ENCODE results near the gene INF2.

The INF2 gene

GRCh38 chr14:104754213-104754851 is 64.9 kb downstream of the INF2 start:
- no peak for DNase-seq

DNA sequence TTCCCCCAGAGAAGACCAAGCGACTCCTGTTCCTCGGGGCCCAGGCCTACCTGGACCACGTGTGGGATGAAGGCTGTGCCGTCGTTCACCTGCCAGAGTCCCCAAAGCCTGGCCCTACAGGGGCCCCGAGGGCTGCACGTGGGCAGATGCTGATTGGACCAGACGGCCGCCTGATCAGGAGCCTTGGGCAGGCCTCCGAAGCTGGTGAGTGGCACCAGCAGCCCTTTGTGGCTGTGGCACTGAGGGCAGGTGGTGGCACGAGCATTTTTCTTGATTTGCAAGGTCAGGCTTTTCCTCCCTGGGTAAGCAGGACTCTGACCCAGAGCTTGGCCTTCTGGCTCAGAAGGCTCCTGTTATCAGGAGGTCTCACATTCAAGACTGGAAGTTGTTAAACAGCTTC is 66.2 kb downstream of the INF2 start:
- DNase-seq = no peak

- no peak for DNase-seq
These were observed 67.2 kb downstream of the INF2 start for GRCh38 chr14:104756477-104757237.

DNA sequence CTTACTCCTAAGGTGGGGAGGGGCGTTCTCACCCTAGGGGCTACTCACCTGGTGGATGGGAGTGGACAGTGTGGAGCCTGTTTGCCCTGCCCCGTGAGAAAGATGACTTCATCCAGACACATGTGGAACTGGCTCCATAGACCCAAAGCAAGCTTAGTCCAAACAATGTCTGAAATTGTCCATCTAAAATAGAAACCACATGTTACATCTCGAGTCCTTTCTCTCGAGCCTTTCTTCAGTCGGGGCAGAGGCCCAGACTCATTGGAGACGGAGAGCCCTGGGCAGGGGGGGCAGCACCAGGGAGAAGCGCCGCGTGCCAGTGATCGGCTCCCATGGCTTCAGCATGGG is 67.8 kb downstream of the INF2 start:
- no peak for DNase-seq

GRCh38 chr14:104757681-104758392 is 68.4 kb downstream of the INF2 start:
- DNase-seq = no peak

GRCh38 chr14:104758981-104759969 is 69.9 kb downstream of the INF2 start:
- no peak for DNase-seq

- no peak for DNase-seq
These were observed 76.1 kb downstream of the INF2 start for GRCh38 chr14:104765517-104765916.

DNA sequence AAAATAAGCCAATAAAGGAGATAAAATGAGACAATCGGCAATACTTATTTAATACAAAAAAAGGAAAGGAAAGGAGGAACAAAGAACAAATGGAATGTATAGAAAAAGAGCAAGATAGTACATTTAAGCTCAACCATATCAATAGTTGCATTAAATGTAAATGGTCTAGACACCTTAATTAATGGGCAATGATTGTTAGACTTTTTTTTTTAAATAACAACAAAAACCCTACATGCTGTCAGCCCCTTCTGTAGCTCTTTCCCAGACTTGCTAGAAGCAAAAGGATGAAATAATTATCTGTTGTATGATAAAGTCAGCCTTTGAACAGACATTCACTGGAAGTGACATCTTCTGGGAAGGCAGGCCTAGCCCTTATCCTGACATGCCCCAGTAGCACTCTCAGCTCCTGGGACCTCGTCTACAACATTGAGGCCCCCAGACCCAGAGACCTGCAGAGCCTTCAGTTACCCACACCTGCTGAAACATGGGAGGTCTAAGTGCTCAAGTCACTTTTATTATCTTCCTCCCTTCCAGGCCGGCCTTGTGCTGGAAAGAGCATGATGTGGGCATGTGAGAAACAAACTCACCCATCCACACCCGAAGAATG is 76.9 kb downstream of the INF2 start:
- DNase-seq = no peak

DNA sequence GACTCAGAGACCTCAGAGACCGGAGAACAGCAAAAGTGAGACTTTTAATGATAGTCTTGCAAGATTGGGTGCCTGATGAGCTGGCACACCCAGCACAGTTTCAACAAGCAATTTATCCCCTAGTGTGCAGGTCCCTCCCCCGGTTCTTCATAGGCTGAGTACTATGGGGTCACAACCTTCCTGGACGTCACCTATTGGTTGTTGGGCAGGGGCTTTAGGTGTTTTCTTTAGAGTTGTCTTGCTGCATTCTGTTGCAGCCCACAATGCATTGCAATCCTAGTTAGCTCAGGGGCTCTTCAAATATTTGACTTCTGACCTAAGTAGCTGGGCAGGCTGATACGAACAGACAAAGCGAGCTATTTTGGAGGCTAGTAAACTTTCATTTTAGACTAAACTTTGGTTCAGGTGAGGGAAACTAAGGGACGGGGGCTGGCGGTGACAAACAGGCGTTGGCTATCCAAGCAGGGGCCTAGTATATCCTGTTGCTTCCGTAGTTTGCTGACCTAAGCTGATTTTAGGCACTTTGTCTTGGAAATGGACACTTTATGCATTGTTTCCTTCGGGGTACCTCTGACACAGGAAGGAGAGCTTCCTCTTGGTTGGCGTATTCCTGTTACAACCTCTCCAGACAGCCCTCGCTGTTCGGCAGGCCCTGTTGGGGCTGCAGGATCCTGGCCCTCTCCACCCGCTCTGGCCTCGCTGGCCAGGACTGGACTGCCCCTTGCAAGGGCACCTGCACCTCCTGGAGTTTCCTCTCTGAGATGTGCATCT is 77.6 kb downstream of the INF2 start:
- no peak for DNase-seq

DNA sequence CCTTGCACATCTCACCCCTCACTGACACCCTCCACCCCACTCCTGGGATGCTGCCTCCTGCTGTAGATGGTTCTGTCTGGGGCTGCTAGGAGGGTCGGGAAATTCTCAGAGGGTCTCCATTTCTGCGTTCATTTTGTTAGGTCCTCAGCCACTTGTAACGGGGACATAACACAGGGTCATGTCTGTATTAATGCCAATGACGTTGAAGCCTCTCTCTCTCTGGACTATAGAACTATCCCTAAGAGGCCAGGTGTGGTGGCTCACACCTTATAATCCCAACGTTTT is 78.2 kb downstream of the INF2 start:
- no peak for DNase-seq

GRCh38 chr14:104768437-104769323 is 79.3 kb downstream of the INF2 start:
- peak; percentile 83 to 96 for DNase-seq

DNA sequence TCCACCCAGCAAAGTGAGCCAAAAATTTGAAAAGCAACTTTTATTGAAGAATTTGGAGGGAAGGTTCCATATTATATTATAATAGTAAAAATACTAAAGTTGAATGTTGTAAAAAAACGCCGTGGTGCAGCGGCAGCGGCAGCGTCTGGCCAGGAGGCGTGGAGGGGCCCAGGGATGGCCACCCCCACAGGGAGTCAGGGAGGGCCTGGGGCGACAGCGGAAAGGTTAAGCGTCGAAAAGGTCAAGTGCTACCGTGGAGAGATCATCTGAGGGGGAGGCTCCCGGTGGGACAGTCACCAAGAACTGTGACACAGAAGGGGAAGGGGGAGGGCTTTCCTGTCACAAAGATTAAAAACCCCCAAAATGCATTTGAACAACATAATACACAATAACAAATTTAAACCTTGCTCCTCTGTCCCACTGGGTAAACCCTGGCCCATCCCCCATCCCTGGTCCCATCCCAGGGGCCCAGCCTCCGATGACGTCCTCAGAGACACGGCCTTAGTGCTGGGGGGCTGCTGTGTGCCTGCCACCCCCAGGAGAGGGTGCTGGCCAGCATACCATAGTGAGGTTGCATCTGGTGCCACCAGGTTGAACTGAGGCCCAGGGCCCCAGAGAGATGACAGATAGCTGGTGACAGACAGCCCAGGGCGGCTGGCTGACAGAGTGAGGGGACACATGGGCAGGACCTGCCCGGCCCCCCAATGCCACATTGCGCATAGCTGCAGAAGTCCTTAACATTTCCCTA is 80.1 kb downstream of the INF2 start:
- DNase-seq = no peak

GRCh38 chr14:104770072-104770579 is 80.7 kb downstream of the INF2 start:
- DNase-seq = no peak

DNA sequence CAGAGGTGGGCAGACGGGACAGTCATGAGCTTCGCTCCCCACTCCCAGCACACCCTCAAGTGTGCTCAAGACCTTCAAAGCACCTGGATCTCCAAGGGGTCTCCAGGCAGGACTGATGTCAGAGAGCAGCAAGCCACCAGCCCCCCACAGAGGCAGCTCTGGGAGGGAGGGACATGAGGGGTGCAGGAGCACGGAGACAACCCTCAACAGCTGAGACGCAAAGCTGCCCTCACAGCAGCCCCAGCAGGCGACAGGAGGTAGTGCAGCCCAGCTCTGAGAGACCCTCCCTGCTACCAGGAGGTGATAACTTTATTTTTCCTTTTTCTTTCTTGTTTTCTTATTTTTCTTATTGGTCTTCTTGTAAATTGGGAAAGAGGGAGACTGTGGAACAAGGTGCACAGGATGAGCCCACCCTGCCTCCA is 81.4 kb downstream of the INF2 start:
- no peak for DNase-seq

DNA sequence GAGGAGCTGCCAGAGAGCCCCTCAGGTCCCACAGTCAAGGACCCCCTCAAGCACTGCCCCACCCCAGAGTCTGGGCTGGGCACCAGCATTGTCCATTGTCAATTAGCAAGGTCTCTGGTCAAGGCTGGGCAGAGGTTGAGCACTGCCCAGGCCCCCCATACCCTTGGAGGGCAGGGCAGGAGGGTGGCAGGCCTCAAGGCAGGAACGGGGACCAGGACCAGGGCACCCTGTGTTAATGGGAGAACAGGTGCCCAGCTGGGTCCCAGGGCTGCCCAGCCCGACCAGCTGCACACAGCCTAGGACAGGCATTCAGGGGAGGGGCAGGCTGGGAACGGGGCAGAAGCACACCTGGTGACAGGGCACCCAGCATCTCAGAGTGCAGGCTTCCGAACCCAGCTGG is 82.0 kb downstream of the INF2 start:
- DNase-seq = no peak

Data from activated CD4-positive, alpha-beta T cell treated with anti-CD3 and anti-CD28 coated beads for 4 hours (primary cell).